ENCODE measurements around the gene ACER2.
"Not testable (repeated sequence)": the region's sequence is repeated elsewhere in the genome, so short reads cannot be mapped to it uniquely, and the experiment has no call there.

Gene ACER2

DNA sequence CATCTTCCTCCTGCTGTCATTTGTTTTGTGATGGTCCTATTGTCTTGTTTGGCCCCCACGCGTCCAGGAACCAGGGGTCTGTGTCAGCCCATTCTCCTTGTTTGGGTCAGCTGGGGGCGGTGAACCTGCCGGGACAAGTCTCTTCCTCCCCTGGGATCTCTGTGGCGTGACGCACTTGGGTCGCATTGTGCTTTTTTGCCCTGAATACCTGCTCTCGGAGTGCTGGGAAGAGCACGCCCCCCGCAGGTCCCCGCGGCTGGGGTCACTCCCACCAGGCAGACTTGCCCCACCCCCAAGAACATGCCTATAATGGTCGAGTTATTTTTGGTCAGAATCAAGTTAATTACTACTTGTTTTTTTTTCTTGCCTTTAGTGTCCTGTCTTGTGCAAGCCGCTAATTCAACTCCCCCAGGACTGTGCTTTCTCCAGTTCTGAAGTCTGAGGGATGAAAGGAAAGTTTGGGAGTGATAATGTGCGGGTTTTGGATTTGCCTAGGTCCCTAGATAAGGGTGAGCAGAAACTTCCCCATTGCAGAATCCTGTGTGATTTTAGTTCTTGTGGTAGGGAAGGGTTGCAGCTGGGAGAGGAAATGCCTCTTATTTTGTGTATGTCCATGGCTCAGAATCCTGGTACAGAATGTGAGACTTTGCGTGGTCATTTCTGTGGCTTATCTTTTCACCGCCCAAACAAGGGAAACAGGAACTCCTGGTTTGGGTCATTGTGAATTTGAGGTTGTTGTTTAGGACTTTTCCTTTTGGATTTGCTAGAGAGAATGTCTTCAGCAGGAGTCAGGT, 789 bp downstream of the ACER2 start:
- no peak for FAIRE-seq

DNA sequence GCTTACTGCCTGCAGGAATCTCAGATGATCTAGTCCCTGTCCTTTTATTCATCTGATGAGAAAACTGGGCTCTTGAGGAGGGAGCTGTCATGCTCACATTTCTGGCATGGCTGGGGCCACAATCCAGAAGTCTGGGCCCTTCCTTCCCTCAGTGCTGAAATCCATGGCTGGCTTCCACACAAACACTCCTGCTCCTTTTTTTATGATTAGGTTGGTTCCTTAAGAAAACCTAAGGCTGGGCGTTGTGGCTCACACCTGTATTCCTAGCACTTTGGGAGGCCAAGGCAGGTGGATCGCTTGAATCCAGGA, 1.3 kb downstream of the ACER2 start:
- no peak for FAIRE-seq

DNA sequence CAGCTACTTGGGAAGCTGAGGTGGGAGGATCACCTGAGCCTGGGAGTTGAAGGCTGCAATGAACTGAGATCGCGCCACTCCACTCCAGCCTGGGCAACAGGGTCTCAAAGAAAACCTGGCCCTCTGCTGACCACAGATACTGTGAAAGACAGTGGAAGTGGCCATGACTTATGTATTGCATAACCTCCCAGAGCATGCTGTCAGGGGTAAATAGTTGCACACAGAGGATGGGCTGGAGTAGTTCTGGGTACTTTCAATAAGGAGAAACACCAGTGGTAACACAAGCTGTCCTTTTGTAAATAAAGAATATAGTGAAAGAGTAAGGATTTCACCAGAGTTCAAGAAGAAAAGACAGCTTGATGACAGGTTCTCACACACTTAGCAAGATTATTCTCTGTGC, 1.8 kb downstream of the ACER2 start:
- no peak for FAIRE-seq

DNA sequence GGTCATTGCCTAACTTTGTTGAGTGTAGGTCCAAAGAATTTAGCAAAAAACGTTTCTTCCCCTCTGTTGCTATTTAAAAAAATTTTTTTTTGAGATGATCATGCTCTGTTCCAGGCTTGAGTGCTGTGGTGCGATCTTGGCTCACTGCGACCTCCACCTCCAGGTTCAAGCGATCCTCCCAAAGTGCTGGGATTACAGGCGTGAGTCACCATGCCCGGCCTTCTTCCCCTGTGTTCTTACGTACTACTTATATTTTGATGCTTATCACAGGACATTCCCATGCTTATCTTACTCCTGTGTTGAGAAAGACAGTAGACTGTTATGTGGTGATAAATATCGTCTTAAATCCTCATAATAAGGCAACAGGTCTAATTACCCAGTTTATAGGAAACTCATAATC, 2.5 kb downstream of the ACER2 start:
- FAIRE-seq, result no peak

DNA sequence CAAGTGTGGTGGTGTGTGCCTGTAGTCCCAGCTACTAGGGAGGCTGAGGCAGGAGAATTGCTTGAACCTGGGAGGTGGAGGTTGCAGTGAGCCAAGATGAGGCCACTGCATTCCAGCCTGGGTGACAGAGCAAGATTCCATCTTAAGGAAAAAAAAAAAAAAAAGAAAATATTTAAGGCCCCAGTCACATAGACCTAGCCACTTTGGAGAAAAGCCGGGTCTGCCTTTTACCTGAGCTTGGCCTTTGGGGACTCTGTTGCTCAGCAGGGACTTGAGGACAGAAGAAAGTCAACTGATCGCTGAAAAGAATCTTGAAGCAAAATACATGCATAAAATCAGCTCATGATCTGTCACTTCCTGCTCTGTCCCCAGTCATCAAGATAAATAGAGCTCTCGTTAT, 4.6 kb downstream of the ACER2 start:
- FAIRE-seq, result not testable (repeated sequence)

DNA sequence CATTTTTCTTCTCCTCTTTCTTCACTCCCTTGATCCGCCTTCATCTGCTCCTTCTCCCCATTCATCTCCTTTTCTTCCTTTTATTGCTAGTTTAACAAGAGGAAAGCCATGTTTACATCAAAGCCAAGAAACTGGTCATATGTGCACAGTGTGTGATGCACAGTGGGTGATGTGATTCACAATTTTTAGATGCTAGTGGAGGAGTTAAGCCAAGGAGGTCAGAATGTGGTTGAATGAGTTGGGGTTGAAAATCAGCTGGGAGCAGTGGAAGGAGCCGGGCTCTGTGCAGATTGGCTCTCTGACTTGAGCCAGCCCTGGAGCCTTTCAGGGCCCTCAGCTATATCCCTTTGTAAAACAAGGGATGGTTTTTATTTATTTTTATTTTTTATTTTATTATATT, 7.3 kb downstream of the ACER2 start:
- no peak for FAIRE-seq

DNA sequence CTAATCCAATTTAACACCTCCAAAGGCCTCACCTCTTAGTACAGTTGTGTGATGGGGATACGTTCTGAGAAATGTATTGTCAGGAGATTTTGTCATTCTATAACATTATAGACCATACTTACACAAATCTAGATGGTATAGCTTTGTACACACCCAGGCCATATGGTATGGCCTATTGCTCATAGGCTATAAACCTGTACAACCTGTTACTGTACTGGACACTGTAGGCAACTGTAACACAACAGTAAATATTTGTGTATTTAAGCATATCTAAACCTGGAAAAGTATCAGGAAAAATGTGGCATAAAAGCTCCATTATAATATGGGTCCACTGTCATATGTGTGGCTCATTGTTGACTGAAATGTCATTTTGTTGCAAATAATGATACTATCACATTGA, 12.1 kb downstream of the ACER2 start:
- FAIRE-seq, result no peak

DNA sequence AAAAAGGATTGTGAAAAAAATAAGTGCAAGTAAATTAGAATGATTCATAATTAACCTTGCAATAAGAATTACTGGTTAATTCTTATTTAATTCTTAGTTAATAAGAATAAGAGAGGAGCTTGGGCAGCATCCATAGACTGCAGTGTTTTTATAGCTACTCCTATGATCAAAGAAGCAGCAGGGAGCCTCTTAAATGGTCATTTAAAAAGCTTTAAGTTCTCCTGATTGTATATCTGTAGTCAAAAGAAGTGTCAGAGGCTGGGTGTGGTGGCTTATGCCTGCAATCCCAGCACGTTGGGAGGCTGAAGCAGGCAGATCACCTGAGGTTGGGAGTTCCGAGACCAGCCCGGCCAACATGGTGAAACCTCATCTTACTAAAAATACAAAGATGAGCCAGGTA, 14.4 kb downstream of the ACER2 start:
- no peak for FAIRE-seq

DNA sequence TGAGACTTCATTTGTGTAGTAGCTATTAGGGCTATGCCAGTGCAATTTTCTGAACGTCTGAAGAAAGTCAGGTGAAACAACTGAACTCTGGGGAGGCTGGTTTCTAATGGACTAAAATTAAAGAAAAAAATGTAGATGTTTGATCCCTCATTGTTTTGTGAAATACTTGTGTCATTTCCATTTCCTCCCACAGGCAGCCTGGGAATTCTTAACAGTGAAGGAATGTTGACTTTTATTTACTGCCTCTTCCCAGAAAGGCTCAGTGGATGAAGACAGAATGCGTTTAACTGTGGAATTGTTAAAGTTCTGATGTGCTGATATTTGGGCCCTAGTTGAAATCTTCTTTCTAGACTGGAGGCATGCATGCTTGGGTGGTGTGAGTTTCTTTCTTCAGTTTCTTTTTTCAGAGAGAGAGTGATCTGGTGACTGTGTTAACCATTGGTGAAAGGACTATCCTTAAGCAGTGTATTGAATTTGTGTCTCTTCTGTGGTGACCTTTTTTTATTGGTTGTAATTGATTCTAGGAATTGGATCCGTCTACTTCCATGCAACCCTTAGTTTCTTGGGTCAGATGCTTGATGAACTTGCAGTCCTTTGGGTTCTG, 15.5 kb downstream of the ACER2 start:
- no peak for FAIRE-seq

DNA sequence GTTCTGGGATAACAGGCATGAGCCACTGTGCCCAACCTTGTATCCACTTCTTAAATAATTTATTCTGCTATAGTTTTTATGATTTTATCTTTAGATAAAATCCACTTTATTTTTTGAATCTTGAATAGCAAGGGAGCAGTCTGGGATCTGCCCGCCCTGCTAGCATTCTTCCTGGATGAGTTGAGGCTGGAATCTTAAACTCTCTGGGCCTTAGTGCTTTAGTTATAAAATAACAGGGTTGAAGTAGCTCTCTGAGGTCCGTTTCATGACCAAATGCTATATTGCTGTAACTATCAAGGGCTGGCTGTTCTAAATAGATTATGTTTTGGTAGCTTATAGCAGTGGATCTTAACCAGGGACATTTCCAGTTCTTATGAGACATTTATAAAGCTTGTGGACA, 20.8 kb downstream of the ACER2 start:
- no peak for FAIRE-seq

DNA sequence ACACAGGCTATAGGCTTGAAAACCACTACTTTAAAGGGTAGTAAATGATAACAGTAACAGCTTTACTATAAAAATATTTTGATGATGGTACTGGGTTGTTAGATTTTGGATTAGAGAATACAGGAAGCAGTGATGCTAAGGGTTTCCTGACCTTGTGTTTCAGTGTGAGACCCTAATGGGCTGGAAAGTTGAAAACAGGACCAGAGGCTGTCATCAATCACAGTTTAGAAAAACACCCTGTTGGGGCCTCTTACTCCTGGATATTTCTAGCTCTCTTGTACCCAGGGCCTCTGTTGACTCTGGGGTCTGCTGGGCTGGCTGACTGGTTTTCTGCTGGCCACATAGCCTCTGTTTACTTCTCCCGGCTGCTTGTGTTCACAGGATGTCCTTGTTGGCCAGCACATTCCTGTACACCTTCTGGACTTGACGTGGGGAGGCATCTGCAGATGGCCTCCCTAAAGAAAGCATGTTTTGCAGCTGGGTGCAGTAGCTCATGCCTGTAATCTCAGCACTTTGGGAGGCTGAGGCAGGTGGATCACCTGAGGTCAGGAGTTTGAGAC, 21.5 kb downstream of the ACER2 start:
- FAIRE-seq, result no peak

DNA sequence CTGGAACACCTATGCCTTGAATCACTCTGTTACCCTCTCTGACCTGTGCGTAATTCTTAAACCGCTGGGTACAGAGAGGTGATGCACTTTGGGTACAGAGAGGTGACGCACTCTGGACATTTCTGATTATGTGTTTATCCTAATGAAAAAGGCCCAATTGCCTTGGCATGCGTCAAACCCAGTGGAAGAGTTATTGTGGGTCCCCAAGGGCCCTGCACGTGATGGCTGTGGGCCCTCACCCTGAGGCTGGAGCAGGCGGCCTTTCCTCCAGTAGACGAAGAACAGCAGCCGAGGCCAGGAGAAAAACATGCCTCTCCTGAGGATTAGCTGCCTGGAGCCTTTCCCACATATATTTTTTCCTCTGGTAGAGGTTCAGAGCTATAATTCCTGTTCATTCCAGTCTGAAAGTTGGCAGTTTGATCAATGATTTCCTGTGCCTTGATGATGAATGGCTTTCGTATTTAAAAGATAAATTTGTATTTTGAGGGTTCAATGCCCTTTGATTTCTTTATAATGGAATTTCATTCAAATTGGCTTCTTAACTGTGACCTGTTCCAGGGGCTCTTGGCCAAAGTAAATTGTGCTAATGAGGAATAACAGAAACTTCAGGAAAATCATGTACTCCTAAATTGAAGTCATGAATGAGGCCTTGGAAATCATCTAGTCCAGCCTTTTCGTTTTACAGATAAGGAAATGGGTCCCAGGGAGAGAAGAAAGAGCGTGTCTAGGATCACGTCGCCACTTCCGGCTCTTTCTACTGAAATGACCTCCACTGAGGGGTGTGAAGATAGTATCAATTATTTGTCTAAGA, 22.8 kb downstream of the ACER2 start:
- FAIRE-seq, result no peak

DNA sequence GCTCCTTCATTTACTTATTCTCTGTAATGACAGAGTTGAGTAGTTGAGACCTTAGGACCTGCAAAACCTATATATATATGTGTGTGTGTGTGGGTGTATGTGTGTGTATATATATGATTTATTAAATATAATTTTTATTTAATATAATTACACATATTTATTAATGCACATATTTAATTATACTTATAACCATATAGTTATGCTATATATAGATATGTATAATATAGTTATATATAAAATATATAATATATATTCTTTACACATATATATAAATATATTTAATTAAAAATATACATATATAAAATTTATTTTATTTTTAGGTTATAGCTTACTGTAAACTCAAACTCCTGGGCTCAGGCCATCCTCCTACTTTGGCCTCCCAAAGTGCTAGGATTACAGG, 23.7 kb downstream of the ACER2 start:
- FAIRE-seq, result peak; percentile 89

DNA sequence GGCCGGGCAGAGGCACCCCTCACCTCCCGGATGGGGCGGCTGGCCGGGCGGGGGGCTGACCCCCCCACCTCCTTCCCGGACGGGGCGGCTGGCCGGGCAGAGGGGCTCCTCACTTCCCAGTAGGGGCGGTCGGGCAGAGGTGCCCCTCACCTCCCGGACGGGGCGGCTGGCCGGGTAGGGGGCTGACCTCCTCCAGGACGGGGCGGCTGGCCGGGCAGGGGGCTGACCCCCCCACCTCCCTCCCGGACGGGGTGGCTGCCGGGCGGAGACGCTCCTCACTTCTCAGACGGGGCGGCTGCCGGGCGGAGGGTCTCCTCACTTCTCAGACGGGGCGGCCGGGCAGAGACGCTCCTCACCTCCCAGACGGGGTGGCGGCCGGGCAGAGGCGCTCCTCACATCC, 24.9 kb downstream of the ACER2 start:
- FAIRE-seq, result not testable (repeated sequence)

DNA sequence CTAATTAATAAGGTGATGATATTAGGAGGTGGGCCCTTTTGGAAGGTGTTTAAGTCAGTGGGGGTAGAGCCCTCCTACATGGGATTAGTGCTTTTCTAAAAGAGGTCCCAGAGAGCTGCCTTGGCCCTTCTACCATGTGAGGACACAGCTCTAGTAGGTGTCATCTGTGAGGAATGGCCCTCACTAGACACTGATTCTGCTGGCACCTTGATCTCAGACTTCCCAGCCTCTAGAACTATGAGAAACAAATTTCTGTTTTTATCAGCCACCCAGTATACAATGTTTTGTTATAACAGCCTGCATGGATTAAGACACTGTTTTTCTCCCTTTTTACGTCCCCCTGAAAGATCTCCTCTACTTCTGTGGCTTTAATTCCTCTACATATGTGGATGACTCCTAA, 31.6 kb downstream of the ACER2 start:
- no peak for FAIRE-seq

DNA sequence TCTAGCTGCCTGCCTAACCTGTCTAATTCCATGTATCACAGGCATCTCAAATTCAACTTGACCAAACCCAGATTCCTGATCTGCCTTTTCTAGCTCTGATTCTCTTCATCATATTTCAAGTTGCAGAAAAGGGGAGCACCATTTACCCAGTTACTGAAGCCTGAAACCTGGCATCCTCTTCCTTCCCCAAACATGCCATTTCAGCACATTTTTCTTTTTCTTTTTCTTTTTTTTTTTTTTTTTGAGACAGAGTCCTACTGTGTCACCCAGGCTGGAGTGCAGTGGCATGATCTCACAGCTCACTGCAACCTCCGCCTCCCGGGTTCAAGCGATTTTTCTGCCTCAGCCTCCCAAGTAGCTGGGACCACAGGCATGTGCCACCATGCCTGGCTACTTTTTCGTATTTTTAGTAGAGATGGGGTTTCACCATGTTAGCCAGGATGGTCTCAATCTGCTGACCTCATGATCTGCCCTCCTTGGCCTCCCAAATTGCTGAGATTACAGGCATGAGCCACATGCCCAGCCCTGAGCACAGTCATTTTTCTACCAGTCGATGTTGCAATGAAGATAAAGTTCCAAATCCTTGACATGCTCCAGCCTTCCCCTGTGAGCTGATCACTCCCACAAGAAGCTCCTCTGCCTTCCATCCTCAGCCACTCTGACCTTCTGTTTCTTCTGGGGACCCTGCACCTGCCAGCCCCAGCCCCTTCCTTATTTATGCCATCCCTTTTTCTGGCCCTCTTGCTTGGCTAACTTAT, 32.2 kb downstream of the ACER2 start:
- no peak for FAIRE-seq

DNA sequence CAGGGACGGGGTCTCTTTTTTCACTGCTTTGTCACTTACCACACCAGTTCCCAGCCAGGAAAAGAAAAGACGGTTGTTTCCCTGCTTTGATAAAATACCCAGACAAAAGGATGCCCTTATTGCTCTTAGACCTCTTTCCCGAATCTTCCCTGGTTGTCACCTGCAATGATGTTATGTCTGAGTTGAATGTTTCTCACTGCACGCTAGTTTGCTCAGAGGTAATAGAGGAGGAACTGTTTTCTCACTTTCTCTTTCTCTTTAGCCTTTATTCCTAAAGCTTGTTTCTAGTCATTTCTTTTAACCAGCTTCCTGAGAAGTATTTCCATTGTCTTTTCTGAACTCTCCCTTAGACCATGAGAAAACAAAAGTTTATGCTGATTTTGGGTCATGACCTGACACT, 32.9 kb downstream of the ACER2 start:
- no peak for FAIRE-seq

DNA sequence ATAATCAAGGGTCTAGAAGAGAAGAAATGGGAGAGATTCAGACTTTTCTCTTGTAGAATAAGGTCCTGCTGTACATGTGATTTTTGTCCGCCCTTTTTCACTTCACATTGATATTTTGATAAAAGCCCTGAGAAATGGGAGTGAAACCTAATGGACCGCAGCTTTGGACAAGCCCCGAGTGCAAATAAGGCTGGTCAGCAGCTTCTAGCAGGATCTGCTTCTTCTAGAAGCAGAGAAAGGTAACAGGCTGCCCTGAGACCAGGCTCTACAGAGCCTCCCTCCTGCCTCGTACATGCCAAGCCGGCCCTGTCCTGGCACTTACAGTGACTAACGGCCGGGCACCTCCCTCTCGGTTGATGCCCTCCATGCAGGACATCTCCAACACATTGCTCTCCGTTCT, 33.4 kb downstream of the ACER2 start:
- no peak for FAIRE-seq

DNA sequence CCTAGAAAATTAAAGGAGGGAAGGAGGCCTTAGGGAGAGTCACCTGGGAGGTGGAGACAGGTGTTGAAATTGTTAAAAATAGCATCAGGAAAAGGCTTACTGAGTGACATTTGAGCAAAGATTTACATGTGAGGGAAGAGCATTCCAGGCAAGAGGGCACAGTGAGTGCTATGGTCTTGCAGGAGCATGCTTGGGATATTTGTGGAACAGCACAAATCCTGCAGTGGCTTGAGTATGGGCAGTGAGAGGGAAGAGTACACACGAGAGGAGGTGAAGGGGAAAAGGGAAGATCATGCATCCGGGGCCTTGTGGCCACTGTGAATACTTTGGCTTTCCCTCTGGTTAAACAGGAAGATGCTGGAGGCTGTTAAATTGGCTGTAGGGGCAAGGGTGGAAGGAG, 36.6 kb downstream of the ACER2 start:
- FAIRE-seq, result no peak

DNA sequence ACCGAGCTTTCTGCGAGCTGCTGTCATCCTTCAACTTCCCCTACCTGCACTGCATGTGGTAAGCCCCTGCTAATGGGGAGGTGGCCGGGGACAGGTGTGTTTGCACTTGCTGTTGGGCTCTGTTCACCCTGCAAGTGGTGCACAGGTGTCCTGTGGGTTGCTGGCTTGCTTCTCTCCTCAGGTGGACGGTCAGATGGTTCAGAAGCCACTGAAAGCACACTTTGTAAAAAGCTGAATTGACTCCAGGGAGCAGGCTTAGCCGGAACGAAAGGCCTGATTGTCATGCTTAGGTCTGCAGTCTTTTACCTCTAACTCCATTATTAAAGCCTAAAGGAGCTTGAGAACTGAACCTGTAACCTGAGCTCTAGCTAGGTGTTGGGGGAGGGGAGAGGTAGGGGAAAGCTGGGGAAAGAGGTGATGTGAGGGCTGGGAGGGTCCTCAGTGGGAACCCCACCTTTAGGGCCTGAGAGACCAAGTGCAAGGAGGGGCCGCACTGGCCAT, 37.6 kb downstream of the ACER2 start:
- FAIRE-seq, result no peak

DNA sequence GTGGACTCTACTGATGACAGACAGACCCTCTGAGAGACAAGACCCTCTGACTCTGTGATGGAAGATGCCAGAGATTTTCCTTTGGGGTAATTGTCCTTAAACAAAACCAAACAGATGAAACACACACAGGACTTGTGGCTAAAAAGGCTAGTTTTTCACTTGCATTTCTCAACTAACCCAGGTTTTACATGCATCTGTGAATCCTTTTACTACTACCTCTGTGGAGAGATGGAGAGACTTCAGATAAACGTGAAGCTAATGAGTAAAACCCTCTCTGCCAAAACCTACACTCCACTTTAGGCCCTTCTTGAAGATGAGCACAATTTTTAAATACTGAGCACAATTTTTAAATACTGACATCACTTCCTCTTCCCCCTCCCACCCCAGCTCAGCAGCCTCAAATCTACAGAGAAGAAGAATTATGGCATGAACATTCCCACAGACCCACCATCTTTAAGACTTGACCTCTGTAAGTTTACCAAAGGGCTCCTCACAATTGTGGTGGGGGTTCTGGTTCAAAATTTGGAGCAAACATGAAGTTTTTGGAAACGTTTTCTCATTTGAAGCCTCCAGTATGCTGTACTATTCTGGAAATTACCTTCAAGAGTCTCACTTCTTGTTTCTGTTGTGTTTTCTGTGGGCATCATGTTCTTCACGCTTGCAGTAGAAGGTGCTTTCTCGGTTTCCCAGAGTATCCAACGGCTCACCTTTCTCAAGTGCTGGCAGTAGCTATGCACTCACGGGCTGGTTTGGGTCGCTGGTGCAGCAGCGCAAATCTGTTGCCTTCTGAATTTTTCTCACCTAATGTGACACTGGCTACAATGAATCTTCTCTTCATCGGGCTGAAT, 42.7 kb downstream of the ACER2 start:
- FAIRE-seq, result no peak

DNA sequence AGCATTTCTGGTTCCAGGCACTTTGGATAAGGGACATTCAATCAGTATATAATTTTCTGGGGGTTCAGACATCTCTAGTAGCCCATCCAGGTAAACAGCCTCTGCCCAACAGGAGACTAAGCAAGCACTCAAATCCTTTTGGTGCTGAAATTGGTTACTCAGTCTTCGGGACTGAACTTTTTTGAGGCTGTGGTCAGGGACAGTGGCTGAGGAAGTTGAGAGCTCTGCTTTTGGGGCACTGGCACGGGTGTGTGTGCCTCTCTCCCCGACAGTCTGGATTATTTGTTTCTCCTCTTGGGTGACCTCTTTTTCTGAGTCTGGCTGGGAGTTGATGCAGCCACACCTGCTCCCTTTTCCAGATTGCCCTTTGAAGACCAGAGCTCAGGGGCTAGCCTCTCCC, 47.6 kb downstream of the ACER2 start:
- FAIRE-seq, result no peak

All from colon (tissue), 2 donors.